Thymus (tissue), 14 donors: ENCODE data around the gene FEZF1. TPM values are rescaled to one million over a fixed set of nuclear protein-coding genes. Genes with fewer than 3 reads are reported as not detected.

Experiments used
- DNase-seq, 9 donors: peaks; one replicate each; pipeline ENCODE4 v3.0.0-alpha.2; 2013; ENCODE audit warnings: low spot score in 9 of 9, low read depth in 6 of 9, missing footprints in 1 of 9
- H3K27ac ChIP-seq, 2 donors: one replicate each; pipeline ENCODE4 v1.5.1; 2013; ENCODE audit warnings: control low read depth in 1 of 2, low read depth in 1 of 2, low read length in 1 of 2, mild to moderate bottlenecking in 1 of 2, moderate library complexity in 1 of 2
- H3K27me3 ChIP-seq, 2 donors: one replicate each; pipeline ENCODE4 v1.5.1; 2013; ENCODE audit warnings: low read length in 1 of 2; ENCODE audit not compliant: control insufficient read depth in 2 of 2, insufficient read depth in 1 of 2
- H3K36me3 ChIP-seq, 2 donors: one replicate each; pipeline ENCODE4 v1.5.1; 2013; ENCODE audit warnings: low read length in 1 of 2, mild to moderate bottlenecking in 1 of 2, moderate library complexity in 1 of 2; ENCODE audit not compliant: control insufficient read depth in 2 of 2, insufficient read depth in 2 of 2
- H3K4me1 ChIP-seq, 2 donors: one replicate each; pipeline ENCODE4 v1.5.1; 2013; ENCODE audit warnings: low read length in 2 of 2; ENCODE audit not compliant: control insufficient read depth in 2 of 2, insufficient read depth in 2 of 2
- H3K4me3 ChIP-seq, 2 donors: one replicate each; pipeline ENCODE4 v1.5.1; 2013; ENCODE audit warnings: low read length in 2 of 2, control low read depth in 1 of 2, mild to moderate bottlenecking in 1 of 2
- H3K9me3 ChIP-seq, 2 donors: one replicate each; pipeline ENCODE4 v1.5.1; 2013; ENCODE audit warnings: low read length in 1 of 2, mild to moderate bottlenecking in 1 of 2; ENCODE audit not compliant: control insufficient read depth in 2 of 2, insufficient read depth in 1 of 2
- WGBS: extraction: QIAGEN DNeasy Blood & Tissue Kit; methylation state at CpG from one replicate; pipeline ENCODE4 v1.1.7; 2013; 5-methylcytosine and 5-hydroxymethylcytosine counted together
- long read RNA-seq, 10 donors: transcript quantifications; one replicate each; lab custom pipeline, GENCODE V29; 2026
- polyA plus RNA-seq: library from polyadenylated mRNA; stranded (reverse); fragments of 200-250 nt; gene quantifications from one replicate; pipeline ENCODE4 v1.2.3, GENCODE V29; 2013
- total RNA-seq: library from RNA; stranded (reverse); fragments of 120-200 nt; gene quantifications from one replicate; pipeline ENCODE4 v1.2.4, GENCODE V29; 2013
- donor health status: healthy.

The FEZF1 gene
- under 0.01 TPM for total RNA-seq
- 0.07 TPM for polyA plus RNA-seq
- long read RNA-seq, donor 1, result 0 reads
- long read RNA-seq, donor 2, result 0 reads
- long read RNA-seq, donor 3, result 0 reads
- long read RNA-seq, donor 4, result 0 reads
- long read RNA-seq, donor 5, result 0 reads
- long read RNA-seq, donor 6, result 0 reads
- long read RNA-seq, donor 7, result 0 reads
- long read RNA-seq, donor 8, result 0 reads
- long read RNA-seq, donor 9, result 0 reads
- long read RNA-seq, donor 10, result 0 reads

DNA sequence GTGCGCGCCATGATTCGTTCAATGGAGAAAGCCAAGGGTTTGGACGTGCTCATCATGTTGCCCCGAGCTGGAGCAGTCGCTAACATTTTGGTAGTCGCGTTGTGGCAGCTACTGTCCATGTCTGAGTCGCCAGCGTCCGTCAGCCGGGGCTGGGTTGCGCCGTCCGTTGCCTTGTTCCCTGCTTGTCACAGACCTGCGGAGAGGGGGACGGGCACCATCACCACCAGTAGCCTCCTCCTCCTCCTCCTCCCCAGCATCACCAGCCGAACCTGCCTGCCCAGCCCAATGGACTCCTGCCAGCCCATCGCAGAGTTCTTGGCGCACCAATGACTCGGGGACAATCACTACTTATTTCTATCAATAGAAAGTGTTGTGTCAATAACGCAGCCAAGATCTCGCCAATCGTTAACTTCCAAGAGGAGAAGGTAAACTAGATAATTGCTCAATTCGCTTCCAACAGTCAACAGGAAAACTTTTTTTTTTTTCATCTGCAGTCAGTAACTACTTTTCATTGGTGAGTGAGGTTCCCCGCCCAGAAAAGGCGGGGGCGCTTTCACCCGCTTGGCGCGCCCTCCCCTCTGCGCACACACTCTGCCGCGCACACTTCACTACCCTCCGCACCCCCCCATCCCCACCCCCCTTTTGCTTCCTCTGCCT, at the start of gene FEZF1:
Gene FEZF1 (minus strand): TSS at position 432 of the 657 bp plus-strand sequence. CDS start 313 bp downstream, at position 119.
- peaks cover 5 to 7% of the 10 kb centered on the region in 2 donors for H3K9me3 ChIP-seq
- 6% methylated on average over 35 of the region's 35 CpGs for WGBS
- H3K36me3 ChIP-seq, result no peaks in the 10 kb centered on the region
- no peaks in the 10 kb centered on the region for H3K4me1 ChIP-seq
- H3K4me3 ChIP-seq, result no peak within 1 kb of the TSS
- H3K27ac ChIP-seq, result no peak within 1 kb of the TSS
- no peak for DNase-seq
- H3K27me3 ChIP-seq, result peaks cover 73 to 100% of the 10 kb centered on the region in 2 donors

DNA sequence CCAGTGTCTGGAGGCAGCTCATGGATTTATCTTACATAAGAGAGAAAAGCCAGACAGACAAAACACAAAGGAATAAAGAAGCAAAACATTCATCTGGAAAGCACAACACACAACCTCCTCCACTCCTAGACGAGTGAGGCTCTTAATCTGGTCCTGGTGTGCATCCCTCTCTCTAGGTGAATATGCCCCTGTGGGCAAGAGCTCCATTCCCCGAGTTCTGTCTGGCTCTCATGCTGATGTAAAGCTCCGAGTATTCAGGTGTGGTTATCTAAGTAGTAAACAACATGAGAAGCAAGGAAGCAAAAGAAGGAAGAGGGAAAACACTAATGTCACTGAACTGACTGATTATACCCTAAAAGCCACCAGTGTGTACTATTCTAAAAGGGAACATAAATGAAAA, 47.9 kb upstream of the FEZF1 start:
- H3K27ac ChIP-seq, result no peak overlapping the region
- no peak overlapping the region for H3K4me3 ChIP-seq
- no peaks in the 10 kb centered on the region for H3K36me3 ChIP-seq
- no peak for DNase-seq
- WGBS, result 50% methylated on average over 3 of the region's 3 CpGs
- H3K4me1 ChIP-seq, result no peaks in the 10 kb centered on the region
- no peaks in the 10 kb centered on the region for H3K27me3 ChIP-seq
- H3K9me3 ChIP-seq, result no peaks in the 10 kb centered on the region

GRCh38 chr7:122350701-122351100, 46.2 kb upstream of the FEZF1 start:
- Histone ChIP-seq H3K4me1 (no peaks in the 10 kb centered on the region), H3K36me3 (no peaks in the 10 kb centered on the region), H3K4me3 (no peak overlapping the region), H3K27me3 (no peaks in the 10 kb centered on the region), H3K9me3 (no peaks in the 10 kb centered on the region), H3K27ac (no peak overlapping the region)
- WGBS, result 89% methylated on average over 3 of the region's 3 CpGs
- no peak for DNase-seq

DNA sequence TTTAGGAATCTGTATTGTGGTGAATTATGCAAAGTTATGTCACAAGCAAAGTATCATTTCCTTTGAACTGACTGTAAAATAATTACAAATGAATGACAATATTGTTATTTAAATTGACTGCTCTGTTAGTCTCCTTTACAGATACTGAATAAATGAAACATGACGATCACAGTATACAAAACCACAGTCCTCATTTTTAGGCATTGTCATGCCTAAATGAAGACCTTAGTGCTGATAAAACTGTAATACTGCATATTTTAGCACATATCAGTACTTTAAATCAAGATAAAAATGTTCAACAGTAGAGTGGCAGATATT, 39.7 kb upstream of the FEZF1 start:
- WGBS, result 91% methylated on average over 1 of the region's 1 CpG
- H3K27ac ChIP-seq, result no peak overlapping the region
- no peaks in the 10 kb centered on the region for H3K4me1 ChIP-seq

GRCh38 chr7:122343601-122344302, 39.2 kb upstream of the FEZF1 start:
- no peak for DNase-seq
- no peaks in the 10 kb centered on the region for H3K4me1 ChIP-seq
- H3K27ac ChIP-seq, result no peak overlapping the region
- no peaks in the 10 kb centered on the region for H3K27me3 ChIP-seq
- no peak overlapping the region for H3K4me3 ChIP-seq
- H3K36me3 ChIP-seq, result no peaks in the 10 kb centered on the region
- H3K9me3 ChIP-seq, result no peaks in the 10 kb centered on the region
- WGBS, result 87% methylated on average over 7 of the region's 7 CpGs

More for the DNA sequence above, 39.7 kb upstream of the FEZF1 start:
- Histone ChIP-seq H3K4me3 (no peak overlapping the region), H3K36me3 (no peaks in the 10 kb centered on the region), H3K27me3 (no peaks in the 10 kb centered on the region), H3K9me3 (no peaks in the 10 kb centered on the region)
- DNase-seq, result no peak

GRCh38 chr7:122340427-122340826, 35.9 kb upstream of the FEZF1 start:
- Histone ChIP-seq H3K4me1 (no peaks in the 10 kb centered on the region), H3K27ac (no peak overlapping the region), H3K27me3 (no peaks in the 10 kb centered on the region), H3K36me3 (no peaks in the 10 kb centered on the region), H3K4me3 (no peak overlapping the region), H3K9me3 (no peaks in the 10 kb centered on the region)
- WGBS, result 100% methylated on average over 1 of the region's 1 CpG
- no peak for DNase-seq

GRCh38 chr7:122339145-122339904, 34.8 kb upstream of the FEZF1 start:
- Histone ChIP-seq H3K36me3 (no peaks in the 10 kb centered on the region), H3K4me3 (no peak overlapping the region), H3K9me3 (no peaks in the 10 kb centered on the region), H3K27me3 (no peaks in the 10 kb centered on the region), H3K27ac (no peak overlapping the region), H3K4me1 (no peaks in the 10 kb centered on the region)
- 84% methylated on average over 6 of the region's 6 CpGs for whole genome bisulfite sequencing
- no peak for DNase-seq

DNA sequence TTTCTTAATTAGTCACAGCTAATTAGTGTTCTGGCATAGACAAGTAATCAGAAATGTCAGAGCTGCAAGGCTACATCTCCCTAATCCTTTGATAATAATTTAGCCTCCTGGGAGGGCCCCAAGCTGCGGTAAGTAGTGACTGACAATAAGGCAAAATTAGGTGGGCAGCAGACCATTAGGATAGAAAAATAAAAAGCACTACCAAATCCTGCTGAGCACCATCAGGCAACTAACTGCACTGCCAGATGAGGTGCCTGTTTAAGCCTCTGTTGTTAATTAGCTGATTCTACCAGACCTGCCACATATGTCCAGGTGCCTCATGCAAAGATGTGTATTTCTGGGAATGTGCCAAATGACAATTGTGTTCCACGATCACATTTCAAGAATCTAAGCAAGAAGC, 32.5 kb upstream of the FEZF1 start:
- Histone ChIP-seq H3K27me3 (no peaks in the 10 kb centered on the region), H3K9me3 (no peaks in the 10 kb centered on the region), H3K4me1 (no peaks in the 10 kb centered on the region), H3K4me3 (no peak overlapping the region), H3K27ac (no peak overlapping the region), H3K36me3 (no peaks in the 10 kb centered on the region)
- WGBS, result 71% methylated on average over 2 of the region's 2 CpGs
- no peak for DNase-seq
